ENCODE results near the gene ZSCAN20.

The ZSCAN20 gene

GRCh38 chr1:33535334-33535733 lies 62.9 kb downstream of the ZSCAN20 start:
- no peak for DNase-seq (ENCODE audit: low read depth)

- DNase-seq (ENCODE audit: low read depth): no peak
These were observed 65.4 kb downstream of the ZSCAN20 start for GRCh38 chr1:33537885-33538284.

GRCh38 chr1:33541966-33542365 lies 69.5 kb downstream of the ZSCAN20 start:
- DNase-seq (ENCODE audit: low read depth): no peak
